A673 (cell line): ENCODE measurements around the gene FAM25A.

ENCODE experiments used
- EZH2 ChIP-seq: fragments of 200-600 bp; sonication (generic); IDR thresholded peaks from 2 replicates; pipeline ENCODE4 v1.6.1; 2017; ENCODE audit warnings: borderline replicate concordance, low read depth, mild to moderate bottlenecking, mixed read lengths, antibody characterized with exemption, low read length; ENCODE audit not compliant: poor library complexity, severe bottlenecking
- TF ChIP-seq, protein P1 (sequence below): fragments of 300-800, 200-600 bp; sonication (generic); conservative IDR thresholded peaks from 2 replicates; pipeline ENCODE4 v1.5.1; 2017; ENCODE audit warnings: low read depth, mild to moderate bottlenecking, antibody characterized with exemption, low read length, moderate library complexity, mixed read lengths

DNA sequence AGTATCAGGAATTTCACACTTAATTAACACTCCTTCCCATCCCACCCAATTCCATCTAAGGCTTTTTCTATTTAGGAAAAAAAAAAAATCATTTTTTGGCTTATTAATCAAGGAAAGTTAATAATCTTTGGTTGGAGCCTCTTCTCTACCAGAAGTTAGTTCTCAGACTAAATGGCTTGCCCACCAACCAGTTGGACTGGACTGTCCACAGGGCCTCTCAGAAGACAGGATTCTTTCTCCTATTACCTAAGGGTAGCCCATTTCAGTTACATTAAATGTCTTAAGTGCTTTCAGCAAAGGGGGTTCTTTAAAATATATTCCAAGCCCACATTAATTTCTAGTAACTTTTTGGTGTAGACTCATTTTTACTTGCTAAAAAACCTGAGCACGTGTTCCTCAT, 39.3 kb downstream of the FAM25A start:
- TF ChIP-seq, protein P1, sequence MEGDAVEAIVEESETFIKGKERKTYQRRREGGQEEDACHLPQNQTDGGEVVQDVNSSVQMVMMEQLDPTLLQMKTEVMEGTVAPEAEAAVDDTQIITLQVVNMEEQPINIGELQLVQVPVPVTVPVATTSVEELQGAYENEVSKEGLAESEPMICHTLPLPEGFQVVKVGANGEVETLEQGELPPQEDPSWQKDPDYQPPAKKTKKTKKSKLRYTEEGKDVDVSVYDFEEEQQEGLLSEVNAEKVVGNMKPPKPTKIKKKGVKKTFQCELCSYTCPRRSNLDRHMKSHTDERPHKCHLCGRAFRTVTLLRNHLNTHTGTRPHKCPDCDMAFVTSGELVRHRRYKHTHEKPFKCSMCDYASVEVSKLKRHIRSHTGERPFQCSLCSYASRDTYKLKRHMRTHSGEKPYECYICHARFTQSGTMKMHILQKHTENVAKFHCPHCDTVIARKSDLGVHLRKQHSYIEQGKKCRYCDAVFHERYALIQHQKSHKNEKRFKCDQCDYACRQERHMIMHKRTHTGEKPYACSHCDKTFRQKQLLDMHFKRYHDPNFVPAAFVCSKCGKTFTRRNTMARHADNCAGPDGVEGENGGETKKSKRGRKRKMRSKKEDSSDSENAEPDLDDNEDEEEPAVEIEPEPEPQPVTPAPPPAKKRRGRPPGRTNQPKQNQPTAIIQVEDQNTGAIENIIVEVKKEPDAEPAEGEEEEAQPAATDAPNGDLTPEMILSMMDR: no peak
- TF ChIP-seq EZH2: no peak
